ENCODE data around the gene SLC48A1.

Gene SLC48A1

DNA sequence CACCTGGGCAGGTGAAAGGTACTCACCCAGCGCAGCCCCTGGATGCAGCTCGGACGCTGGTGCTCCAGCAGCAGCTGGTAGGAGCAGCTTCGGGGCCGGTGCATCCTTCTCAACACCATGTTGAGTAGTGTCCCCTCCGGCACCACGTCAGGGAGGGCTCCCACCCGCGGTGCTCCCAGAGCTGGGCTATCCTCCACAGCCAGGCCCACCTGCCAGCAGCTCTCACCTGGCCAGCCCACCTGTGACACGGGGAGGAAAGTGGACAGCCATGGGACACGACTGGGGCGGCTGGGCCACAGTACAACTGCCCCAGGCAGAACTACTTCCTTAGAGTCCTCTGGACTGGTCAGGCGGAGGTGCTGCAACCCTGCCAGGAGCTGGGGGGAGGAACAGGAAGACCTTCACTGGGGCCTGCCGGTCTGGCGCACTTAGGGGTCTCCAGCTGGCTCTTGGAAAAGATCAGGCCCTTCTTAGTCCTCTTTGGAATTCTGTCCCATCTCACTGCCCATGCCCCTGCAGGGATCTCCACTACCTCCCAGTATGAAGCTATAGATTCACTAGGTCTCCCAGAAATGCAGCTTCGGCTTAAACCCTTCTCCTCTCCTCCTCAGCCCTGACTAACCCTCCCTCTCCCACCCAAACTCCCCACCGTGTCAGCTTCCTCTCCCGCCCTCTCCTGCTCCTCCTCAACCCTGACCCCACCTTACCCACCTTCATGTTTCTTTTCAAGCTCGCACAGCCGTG lies 15.0 kb upstream of the SLC48A1 start:
- no peak for DNase-seq (ENCODE audit: low read depth, low spot score)

DNA sequence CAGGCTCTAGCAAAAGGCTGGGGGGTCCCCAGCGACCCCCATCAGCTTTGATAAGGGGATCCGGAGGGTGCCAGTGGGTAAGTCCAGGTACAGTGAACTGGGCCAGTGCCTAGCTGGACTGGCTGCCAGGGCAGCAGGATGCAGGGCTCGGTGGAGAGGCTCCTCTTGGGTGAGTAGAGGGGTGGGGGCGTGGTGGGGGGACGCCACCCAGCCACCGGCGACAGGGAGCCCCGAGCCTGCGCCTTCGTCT lies 14.5 kb upstream of the SLC48A1 start:
- no peak for DNase-seq (ENCODE audit: low read depth, low spot score)

- DNase-seq (ENCODE audit: low read depth, low spot score): no peak
Observed at GRCh38 chr12:47758834-47759690, 14.0 kb upstream of the SLC48A1 start, which contains the start of gene RAPGEF3. Gene RAPGEF3 (minus strand): TSS chr12:47758880. CDS start chr12:47758556, 324 bp downstream.

DNA sequence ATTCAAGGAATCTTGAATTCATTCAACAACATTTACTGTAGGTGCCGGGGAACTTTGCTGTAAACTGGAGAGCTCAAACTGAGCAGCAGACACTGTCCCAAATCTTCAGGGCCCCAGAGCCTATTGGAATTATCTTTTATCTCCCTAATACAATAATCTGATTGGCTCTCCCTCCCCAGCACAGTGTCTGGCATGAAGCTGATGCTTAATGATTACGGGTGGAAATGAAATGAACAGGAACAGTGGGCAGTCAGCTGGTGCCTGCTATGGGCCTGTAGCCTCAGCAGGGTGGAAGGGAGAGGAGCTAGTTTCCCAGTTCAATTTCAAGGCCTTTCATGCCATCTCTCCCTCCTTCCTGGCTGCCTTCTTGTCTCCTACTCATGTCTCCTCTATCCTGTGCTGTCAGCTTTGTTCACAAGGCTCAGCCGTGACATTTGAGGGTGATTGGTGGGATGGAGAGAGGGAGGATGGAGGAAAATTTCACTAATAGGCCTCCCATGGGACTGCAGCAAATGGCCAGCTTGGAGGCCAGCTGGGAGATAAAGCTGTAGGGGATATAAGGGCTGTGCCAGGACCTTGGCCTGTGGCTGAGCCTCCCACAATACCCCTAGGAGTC lies 10.1 kb upstream of the SLC48A1 start:
- no peak for DNase-seq (ENCODE audit: low read depth, low spot score)

DNA sequence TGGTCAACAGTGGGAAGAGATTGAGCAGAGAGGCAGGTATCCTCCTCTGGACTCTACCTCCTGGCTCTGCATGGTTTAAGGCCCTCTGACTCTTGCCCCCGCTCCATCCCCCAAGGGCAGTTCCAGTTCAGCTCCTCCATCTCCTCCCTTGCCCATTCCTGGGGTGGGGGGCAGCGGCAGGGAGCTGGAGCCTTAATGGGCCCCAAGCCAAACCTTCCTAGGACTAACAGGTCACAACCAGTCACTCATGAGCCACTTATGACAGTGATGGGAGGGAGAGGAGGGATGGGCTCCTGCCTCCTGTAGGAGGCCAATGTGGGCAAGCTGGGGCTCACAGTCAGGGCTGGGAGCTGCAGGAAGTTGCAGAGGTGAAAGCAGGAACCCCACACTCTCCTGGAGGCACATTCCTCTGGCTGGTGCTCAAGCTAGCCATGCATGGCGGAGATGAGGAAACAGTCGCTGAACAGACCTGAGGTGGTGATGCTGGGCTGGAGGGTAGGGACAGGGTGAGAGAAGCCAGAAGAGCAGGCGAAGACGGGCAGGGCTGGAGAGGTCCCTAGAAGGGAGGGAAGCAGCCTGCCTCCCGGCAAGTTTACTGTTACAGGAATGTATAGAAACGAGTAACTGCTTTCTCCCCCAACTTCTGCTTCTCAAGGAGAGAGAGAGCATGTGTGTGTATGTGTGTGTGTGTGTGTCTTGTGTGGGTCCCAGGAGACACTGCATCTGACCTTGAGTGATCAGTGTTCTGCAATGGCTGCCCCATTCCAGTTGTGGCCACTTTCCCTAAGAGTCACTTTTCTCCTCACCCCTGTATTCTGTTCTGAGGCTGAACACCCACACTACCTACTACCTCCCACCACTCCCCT lies 9.3 kb upstream of the SLC48A1 start:
- DNase-seq (ENCODE audit: low read depth, low spot score): no peak

DNA sequence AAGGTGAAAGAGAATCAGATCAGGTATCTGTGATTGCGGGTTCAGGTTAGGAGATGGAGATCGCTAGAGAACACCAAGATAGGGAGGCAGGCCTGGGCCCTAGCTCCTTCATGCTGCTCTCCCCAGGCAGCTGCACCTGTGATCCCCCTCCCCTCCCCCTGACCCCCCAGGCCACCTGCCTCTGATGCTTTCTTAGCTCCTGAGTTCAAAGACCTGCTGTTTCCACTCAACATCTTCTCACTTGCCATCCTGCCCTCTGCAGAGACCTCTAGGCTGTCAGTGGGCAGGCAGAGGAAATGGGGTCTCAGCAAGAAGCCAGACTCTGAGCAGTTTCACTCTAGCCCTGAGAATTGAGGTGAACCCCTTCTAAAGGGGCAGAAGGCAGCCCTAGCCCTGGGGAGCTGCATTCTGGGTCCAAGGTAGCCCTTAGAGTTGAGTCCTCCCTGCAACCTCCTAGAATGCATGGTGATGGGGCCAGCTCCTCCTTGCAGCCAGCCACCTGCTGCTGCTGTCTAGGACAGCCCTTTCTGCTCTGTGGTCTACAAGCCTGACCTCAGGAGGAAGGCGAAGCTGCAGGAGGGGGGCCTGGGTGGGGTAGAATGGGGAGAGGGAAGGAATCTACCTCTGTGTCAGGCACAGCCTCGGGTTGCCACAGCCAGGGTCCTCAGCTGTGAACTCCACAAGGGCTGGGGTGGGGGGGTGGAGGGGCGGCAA lies 6.4 kb upstream of the SLC48A1 start:
- no peak for DNase-seq (ENCODE audit: low read depth, low spot score)

DNA sequence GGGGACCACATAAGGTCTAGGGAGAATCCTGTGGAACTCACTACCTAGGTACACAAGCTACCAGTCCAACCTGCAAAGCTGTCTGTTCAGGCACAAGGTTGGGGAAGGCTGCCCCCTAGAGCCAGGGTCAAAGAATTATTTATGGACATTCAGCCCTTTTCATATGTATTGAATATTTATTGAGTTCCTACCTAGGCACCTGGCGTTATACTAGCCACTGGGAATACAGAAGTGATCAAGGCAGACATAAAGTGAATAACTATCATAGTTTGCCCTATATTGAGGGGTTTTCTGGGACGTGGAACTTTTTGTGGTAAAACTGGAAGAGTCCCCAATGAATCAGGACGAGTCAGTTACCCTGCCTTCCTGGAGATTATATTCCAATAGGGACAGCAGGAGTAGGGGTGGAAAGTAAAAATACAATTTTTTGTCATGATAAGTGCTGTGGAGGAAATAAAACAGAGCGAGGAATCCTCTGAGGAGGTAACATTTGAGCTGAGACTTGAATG lies 5.8 kb upstream of the SLC48A1 start:
- DNase-seq (ENCODE audit: low read depth, low spot score): no peak

DNA sequence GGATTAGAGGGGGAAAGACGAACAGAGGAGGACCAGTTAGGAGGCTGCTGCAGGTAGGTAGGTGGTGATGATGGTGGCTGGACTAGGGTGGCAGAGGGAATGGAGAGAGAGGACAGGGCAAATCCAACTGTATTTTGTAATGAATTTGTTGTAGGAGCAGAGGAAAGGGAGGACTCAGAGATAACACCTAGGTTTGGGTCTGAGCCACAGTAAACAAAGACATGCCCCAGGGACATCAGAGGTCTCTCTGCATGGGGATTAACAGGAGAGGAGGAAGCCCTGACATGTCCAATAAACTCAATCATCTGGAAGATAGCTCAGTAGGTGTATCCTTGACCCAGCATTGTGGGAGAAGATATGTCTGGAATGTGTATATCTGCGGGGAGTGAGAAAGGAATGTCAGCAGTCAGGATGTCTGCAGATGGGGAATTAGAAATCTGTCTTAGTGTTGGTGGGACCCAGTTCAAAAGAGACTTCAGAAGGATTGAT lies 4.7 kb upstream of the SLC48A1 start:
- no peak for DNase-seq (ENCODE audit: low read depth, low spot score)

DNA sequence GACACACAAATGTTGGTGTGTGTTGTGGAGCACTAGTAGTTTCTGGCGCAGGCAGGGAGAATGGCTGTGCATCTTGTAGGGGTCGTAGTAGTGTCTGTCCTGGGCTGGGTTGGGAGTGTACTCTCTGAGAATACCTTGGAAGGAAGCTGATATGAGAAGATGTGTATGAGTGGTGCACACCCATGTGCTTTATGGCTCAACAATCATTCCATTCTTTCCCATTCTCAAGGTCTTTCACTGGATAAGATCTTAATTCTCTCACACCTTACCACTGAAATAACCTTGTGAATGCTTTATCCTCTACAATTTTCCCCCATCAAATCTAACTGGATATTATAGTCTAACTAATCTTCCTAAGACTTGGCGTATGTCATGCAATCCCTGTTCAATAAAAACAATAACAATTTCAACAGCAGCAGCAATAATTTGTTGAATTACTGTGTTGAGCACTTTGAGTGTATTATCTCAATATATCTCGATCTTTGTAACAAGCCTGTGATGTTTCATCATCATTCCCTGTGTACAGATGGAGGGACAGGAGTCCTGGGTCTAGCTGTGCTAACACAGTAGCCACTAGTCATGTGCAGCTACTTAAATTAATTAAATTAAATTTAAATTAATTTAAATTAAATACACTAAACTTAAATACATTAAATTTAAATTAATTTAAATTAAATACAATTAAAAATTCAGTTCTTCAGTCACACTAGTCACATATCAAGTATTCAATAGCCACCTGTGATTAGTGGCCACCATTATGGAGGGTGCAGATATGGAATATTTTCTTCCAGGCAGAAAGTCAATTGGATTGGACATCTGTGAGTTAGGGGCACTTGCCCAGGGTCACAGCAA lies 3.6 kb upstream of the SLC48A1 start:
- no peak for DNase-seq (ENCODE audit: low read depth, low spot score)

DNA sequence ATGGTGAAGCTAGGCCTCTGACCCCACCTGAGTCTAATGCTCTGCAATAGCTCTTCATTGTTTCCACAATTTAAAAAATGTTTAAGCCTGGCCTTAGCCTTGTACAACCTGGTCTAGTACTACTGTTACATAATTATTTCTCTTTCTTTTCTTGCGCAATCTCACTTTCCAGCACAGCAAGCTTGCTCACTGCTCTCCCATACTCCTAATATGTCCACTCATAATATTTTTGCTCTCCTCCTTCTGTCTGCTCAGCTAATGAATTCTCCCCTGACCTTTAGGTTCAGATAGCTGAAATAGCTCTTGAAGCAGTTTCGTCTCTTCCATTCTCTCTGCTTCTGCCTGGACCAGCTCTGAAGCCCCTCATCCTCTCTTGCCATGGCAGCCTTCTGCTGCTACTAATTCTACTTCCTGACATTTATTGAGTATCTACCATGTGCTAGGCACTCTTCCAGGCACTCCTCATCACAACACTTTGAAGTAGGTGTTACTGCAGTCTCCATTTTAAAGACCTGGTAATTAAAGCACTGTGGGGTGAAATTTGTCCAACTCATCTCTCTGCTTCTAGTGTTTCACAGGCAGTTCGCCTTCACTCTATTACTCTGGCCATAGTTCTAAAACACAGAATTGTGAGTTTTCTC lies 2.8 kb upstream of the SLC48A1 start:
- no peak for DNase-seq (ENCODE audit: low read depth, low spot score)

- DNase-seq (ENCODE audit: low read depth, low spot score): no peak
Observed at GRCh38 chr12:47771304-47771703, 1.7 kb upstream of the SLC48A1 start.

- no peak for DNase-seq (ENCODE audit: low read depth, low spot score)
Observed at GRCh38 chr12:47772094-47772660, 861 bp upstream of the SLC48A1 start.

- no peak for DNase-seq (ENCODE audit: low read depth, low spot score)
Observed at GRCh38 chr12:47772738-47773061, 338 bp upstream of the SLC48A1 start.

DNA sequence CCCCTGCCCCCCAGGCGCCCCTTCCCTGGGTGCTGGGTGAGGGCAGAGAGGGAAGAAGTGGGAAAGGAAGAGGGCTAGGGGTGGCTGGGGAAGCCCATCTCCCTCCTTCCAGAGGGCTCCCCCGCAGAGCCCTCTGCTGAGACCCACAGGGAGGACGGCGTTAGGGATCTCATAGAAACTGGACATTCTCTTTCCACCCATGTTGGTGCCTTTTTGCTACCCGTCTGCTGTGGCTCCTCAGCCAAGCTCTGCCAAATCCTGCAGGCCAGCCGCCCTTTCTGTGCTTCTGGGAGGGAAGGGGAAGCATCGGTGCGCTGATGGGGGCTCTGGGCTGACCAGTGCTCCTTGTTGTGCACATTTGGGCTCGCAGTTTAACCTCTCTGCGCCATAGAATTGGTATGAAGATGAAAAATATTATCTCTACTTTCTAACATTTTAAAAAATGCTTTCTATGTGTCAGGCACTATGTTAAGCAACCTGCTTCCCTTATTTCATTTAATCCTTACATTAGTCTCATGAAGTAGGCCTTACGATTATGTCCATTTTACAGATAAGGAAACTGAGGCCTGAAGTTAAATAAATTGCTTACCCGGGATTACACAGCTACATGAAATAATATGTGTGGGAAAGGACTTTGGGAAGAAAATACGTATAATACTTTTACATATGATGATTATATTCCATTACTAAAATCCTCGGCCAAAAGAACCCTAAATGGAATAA lies 981 bp downstream of the SLC48A1 start:
- no peak for DNase-seq (ENCODE audit: low read depth, low spot score)

- no peak for DNase-seq (ENCODE audit: low read depth, low spot score)
Observed at GRCh38 chr12:47774663-47775062, 1.6 kb downstream of the SLC48A1 start.

GRCh38 chr12:47775100-47775911 lies 2.3 kb downstream of the SLC48A1 start:
- no peak for DNase-seq (ENCODE audit: low read depth, low spot score)

- DNase-seq (ENCODE audit: low read depth, low spot score): no peak
Observed at GRCh38 chr12:47776471-47777143, 3.6 kb downstream of the SLC48A1 start.
